Small intestine (tissue), 7 donors: ENCODE data around the gene PFKP. TPM values are rescaled to one million over a fixed set of nuclear protein-coding genes. Genes with fewer than 3 reads are reported as not detected.

Experiments used
- DNase-seq, 2 donors: peaks; one replicate each; pipeline versions ENCODE4 v3.0.0 to v3.0.0-alpha.2; 2013
- FAIRE-seq: peaks from 2 replicates; lab custom pipeline; 2012; peaks lifted over from hg19 to GRCh38; lab: Jason Lieb, UNC
- H3K27ac ChIP-seq, 3 donors: one replicate each; pipeline ENCODE4 v1.5.1; 2013; ENCODE audit warnings: low read length in 2 of 3, mild to moderate bottlenecking in 2 of 3, control low read depth in 1 of 3, inconsistent platforms in 1 of 3, low read depth in 1 of 3, moderate library complexity in 1 of 3
- H3K27me3 ChIP-seq, 3 donors: one replicate each; pipeline ENCODE4 v1.6.1; 2013; ENCODE audit warnings: low read length in 3 of 3, inconsistent platforms in 1 of 3; ENCODE audit not compliant: control insufficient read depth in 3 of 3, insufficient read depth in 3 of 3
- H3K36me3 ChIP-seq, 3 donors: one replicate each; pipeline ENCODE4 v1.6.1; 2013; ENCODE audit warnings: low read length in 3 of 3, inconsistent platforms in 1 of 3, low read depth in 1 of 3, mild to moderate bottlenecking in 1 of 3, moderate library complexity in 1 of 3; ENCODE audit not compliant: control insufficient read depth in 3 of 3, insufficient read depth in 2 of 3
- H3K4me1 ChIP-seq, 3 donors: one replicate each; pipeline ENCODE4 v1.6.1; 2013; ENCODE audit warnings: low read length in 2 of 3, inconsistent platforms in 1 of 3, low read depth in 1 of 3, mild to moderate bottlenecking in 1 of 3, moderate library complexity in 1 of 3; ENCODE audit not compliant: control insufficient read depth in 3 of 3, insufficient read depth in 2 of 3
- H3K4me3 ChIP-seq, 3 donors: one replicate each; pipeline ENCODE4 v1.5.1; 2013; ENCODE audit warnings: low read length in 3 of 3, control low read depth in 1 of 3, inconsistent platforms in 1 of 3, low read depth in 1 of 3, mild to moderate bottlenecking in 1 of 3, moderate library complexity in 1 of 3
- H3K9me3 ChIP-seq, 2 donors: one replicate each; pipeline ENCODE4 v1.6.1; 2013; ENCODE audit warnings: low read depth in 1 of 2, low read length in 1 of 2; ENCODE audit not compliant: control insufficient read depth in 2 of 2, insufficient read depth in 1 of 2
- WGBS, 3 donors: extraction: QIAGEN DNeasy Blood & Tissue Kit; methylation state at CpG; one replicate each; pipeline ENCODE4 v1.1.7; 2013; 5-methylcytosine and 5-hydroxymethylcytosine counted together
- polyA plus RNA-seq, 4 donors: library from polyadenylated mRNA; stranded (reverse) in 3 of 4; unstranded in 1 of 4; fragments of 200-250 nt in 3 of 4; fragments of 120-200 nt in 1 of 4; gene quantifications; one replicate each; pipeline versions ENCODE4 v1.2.1 to v1.2.3, GENCODE V29; 2013
- donor health status: healthy with polysubstance abuse.
- donor health status: control.
- donor health status: control.
- donor health status: Bipolar disorder and iron deficiency.
- donor health status: healthy.

Gene PFKP
- polyA plus RNA-seq, 4 donors, result 10.7 to 154 (median 73.9) TPM

GRCh38 chr10:3091921-3092320 is 24.6 kb downstream of the PFKP start:
- Histone ChIP-seq H3K4me1 (peaks cover 15 to 18% (median 17%) of the 10 kb centered on the region in 3 donors), H3K9me3 (no peaks in the 10 kb centered on the region), H3K36me3 (peaks cover 0 to 7% (median 0%) of the 10 kb centered on the region in 3 donors), H3K27me3 (no peaks in the 10 kb centered on the region), H3K27ac (no peak overlapping the region), H3K4me3 (no peak overlapping the region)
- no peak for FAIRE-seq
- no peak for DNase-seq
- WGBS, 3 donors, result 80 to 89% (median 87%) methylated on average over 5 of the region's 5 CpGs

- FAIRE-seq (no peak), DNase-seq (no peak)
- H3K9me3 ChIP-seq, result no peaks in the 10 kb centered on the region
- no peak overlapping the region for H3K27ac ChIP-seq
- H3K4me1 ChIP-seq, result peaks cover 15 to 18% (median 17%) of the 10 kb centered on the region in 3 donors
- H3K4me3 ChIP-seq, result no peak overlapping the region
- peaks cover 0 to 7% (median 0%) of the 10 kb centered on the region in 3 donors for H3K36me3 ChIP-seq
- H3K27me3 ChIP-seq, result no peaks in the 10 kb centered on the region
- 96 to 97% (median 97%) methylated on average over 5 of the region's 5 CpGs for WGBS, 3 donors
These were observed 26.6 kb downstream of the PFKP start for GRCh38 chr10:3093996-3094395.

DNA sequence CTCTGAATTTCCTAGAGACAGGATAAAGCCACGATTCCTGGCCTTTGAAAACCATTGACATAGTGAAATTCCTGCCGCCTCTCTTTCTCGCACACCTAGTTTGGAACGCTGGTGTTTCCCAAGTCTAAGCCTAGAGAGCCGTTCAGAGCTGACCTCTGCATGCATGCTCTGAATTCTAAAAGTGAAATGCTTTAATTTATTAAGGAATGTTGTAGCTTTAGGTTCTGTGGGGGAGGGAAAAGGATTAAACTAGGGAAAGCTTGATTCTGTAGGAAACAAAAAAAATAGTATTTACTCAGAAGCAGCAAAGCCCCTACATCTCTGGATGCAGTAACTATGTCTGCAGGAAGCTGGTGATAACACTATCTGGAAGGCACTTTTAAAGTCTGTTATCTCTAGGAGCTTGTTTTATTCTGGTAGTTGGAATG is 27.3 kb downstream of the PFKP start:
- peaks cover 15 to 18% (median 17%) of the 10 kb centered on the region in 3 donors for H3K4me1 ChIP-seq
- WGBS, 3 donors, result 72 to 83% (median 72%) methylated on average over 5 of the region's 5 CpGs

DNA sequence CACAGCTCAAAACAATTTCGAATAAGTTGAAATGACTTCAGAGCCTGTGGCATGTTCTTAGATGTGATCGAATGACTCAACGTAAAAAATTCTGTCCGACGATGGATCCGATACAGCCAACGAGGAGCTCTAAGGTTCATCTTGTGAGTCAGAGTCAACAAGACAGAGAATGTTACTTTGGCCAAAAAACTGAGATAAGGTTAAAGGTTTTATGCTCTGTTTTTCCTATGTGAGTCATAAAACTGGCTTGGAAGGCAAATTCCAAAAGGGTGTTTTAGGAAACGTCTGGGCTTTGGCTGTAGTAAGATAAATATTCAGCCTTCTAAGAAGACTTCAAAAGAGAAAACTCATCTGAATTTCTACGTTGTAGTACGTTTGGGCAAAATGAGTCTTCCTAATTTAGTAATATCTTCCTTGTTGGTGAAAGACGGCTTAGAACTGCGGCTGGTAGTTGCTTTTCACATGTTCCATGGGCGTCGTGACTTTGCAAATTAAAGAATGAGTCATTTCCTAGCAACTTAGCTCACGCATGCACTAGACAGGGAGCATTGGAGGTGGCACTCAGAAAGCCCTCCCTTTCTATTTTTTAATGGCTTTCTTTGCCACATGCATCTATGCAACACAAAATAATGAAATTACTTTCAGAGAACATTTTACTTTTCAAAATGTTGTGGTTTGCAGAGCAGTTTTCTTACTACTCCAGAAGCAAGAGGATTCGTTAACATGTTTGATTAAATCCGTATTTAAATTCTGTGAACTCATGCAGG is 28.2 kb downstream of the PFKP start:
- 5 to 12% (median 10%) methylated on average over 17 of the region's 17 CpGs for WGBS, 3 donors
- peak; percentile 75 to 94 for DNase-seq
- no peak for FAIRE-seq
- Histone ChIP-seq H3K9me3 (no peaks in the 10 kb centered on the region), H3K4me3 (no peak overlapping the region), H3K27me3 (no peaks in the 10 kb centered on the region), H3K36me3 (peaks cover 0 to 13% (median 0%) of the 10 kb centered on the region in 3 donors), H3K4me1 (peaks cover 12 to 18% (median 15%) of the 10 kb centered on the region in 3 donors), H3K27ac (peak overlapping the region; percentile 36 to 79 (median 46))

More for the DNA sequence above, 27.3 kb downstream of the PFKP start:
- FAIRE-seq (no peak), DNase-seq (peak in 1 of 2 donors; percentile 16)
- Histone ChIP-seq H3K4me3 (no peak overlapping the region), H3K27me3 (no peaks in the 10 kb centered on the region), H3K27ac (peak overlapping the region in 2 of 3 donors; percentile 36 to 79), H3K36me3 (peaks cover 0 to 10% (median 0%) of the 10 kb centered on the region in 3 donors), H3K9me3 (no peaks in the 10 kb centered on the region)

- WGBS, 3 donors, result 60 to 78% (median 68%) methylated on average over 16 of the region's 16 CpGs
- Histone ChIP-seq H3K27me3 (no peaks in the 10 kb centered on the region), H3K4me3 (no peak overlapping the region), H3K9me3 (no peaks in the 10 kb centered on the region), H3K4me1 (peaks cover 12 to 18% (median 13%) of the 10 kb centered on the region in 3 donors), H3K36me3 (peaks cover 0 to 16% (median under 1%) of the 10 kb centered on the region in 3 donors), H3K27ac (peak overlapping the region in 2 of 3 donors; percentile 26 to 50)
- no peak for FAIRE-seq
- no peak for DNase-seq
These were observed 28.8 kb downstream of the PFKP start for GRCh38 chr10:3096149-3096548.

DNA sequence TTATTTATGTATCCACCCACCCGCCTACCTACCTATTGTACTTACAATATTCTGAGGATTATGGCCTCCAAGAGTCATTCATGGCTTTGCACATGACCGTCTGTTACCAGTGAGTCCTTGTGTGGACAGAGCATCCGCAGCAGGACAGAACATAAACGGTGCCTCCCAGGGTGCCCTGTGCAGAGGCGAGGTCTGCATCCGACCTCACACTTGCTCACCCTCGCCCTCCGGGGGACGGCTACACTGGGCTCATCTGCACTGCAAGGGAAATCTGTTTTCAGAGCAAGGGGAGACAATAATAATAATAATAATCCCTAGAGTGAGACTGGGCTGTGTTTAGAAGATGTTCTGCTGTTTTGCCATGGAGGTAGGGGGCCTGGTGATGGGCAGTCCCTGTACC is 29.8 kb downstream of the PFKP start:
- no peak for DNase-seq
- H3K27ac ChIP-seq, result no peak overlapping the region
- H3K36me3 ChIP-seq, result peaks cover 0 to 19% (median 2%) of the 10 kb centered on the region in 3 donors
- no peak overlapping the region for H3K4me3 ChIP-seq
- H3K9me3 ChIP-seq, result no peaks in the 10 kb centered on the region
- WGBS, 3 donors, result 92 to 94% (median 93%) methylated on average over 9 of the region's 9 CpGs
- no peaks in the 10 kb centered on the region for H3K27me3 ChIP-seq
- FAIRE-seq, result no peak
- H3K4me1 ChIP-seq, result peaks cover 9 to 18% (median 13%) of the 10 kb centered on the region in 3 donors

GRCh38 chr10:3098689-3099088 is 31.3 kb downstream of the PFKP start:
- peaks cover 0 to 28% (median 2%) of the 10 kb centered on the region in 3 donors for H3K36me3 ChIP-seq
- no peak for FAIRE-seq
- H3K4me1 ChIP-seq, result peaks cover 7 to 18% (median 13%) of the 10 kb centered on the region in 3 donors
- H3K27me3 ChIP-seq, result no peaks in the 10 kb centered on the region
- 88 to 93% (median 89%) methylated on average over 11 of the region's 11 CpGs for WGBS, 3 donors
- no peak for DNase-seq
- no peak overlapping the region for H3K4me3 ChIP-seq
- no peaks in the 10 kb centered on the region for H3K9me3 ChIP-seq
- H3K27ac ChIP-seq, result no peak overlapping the region

- FAIRE-seq, result no peak
- no peak overlapping the region for H3K27ac ChIP-seq
- WGBS, 3 donors, result 89 to 92% (median 91%) methylated on average over 22 of the region's 22 CpGs
These were observed 32.1 kb downstream of the PFKP start for GRCh38 chr10:3099291-3100092.

More at GRCh38 chr10:3099291-3100092, 32.1 kb downstream of the PFKP start:
- no peak for DNase-seq
- no peaks in the 10 kb centered on the region for H3K27me3 ChIP-seq
- H3K4me1 ChIP-seq, result peaks cover 7 to 16% (median 11%) of the 10 kb centered on the region in 3 donors
- no peak overlapping the region for H3K4me3 ChIP-seq
- H3K9me3 ChIP-seq, result no peaks in the 10 kb centered on the region
- H3K36me3 ChIP-seq, result peaks cover 2 to 34% (median 2%) of the 10 kb centered on the region in 3 donors
